ENCODE results near the gene XKRX. TPM values are rescaled to one million over a fixed set of nuclear protein-coding genes. Genes with fewer than 3 reads are reported as not detected.

The XKRX gene
- total RNA-seq, 1 experiment from 2014 or later, result 0.21 TPM

DNA sequence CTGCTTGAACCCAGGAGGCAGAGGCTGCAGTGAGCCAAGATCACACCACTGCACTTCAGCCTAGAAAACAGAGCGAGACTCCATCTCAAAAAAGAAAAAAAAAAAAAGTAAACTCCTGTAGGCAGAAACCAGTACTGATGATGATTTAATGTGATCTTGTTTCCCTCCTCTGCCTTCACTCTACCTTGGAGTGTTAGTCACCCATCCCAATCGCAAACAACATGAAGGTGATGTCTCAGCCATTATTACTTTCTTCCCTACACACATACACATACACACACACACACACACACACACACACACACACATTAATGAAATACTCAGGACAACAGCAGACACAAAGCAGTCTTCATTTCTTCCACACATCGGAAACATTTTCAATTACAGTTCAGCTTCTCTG lies 15.6 kb downstream of the XKRX start:
- H3K27ac ChIP-seq (ENCODE audit: low read length), result no peak overlapping the region
- no peaks in the 10 kb centered on the region for H3K9me3 ChIP-seq (ENCODE audit: control insufficient read depth, insufficient read depth, low read depth, low read length)
- CTCF ChIA-PET, result no interaction called here
- TF ChIP-seq TCF7L2 (IDR thresholded peaks at IDR 0.05; ENCODE audit: low read depth, low read length) (no peak), SIN3A (IDR thresholded peaks at IDR 0.05; ENCODE audit: borderline replicate concordance, insufficient read depth, low read depth, low read length) (no peak), POLR2AphosphoS5 (IDR thresholded peaks at IDR 0.05; ENCODE audit: low read depth, low read length) (no peak)
- TF ChIP-seq, protein P1, sequence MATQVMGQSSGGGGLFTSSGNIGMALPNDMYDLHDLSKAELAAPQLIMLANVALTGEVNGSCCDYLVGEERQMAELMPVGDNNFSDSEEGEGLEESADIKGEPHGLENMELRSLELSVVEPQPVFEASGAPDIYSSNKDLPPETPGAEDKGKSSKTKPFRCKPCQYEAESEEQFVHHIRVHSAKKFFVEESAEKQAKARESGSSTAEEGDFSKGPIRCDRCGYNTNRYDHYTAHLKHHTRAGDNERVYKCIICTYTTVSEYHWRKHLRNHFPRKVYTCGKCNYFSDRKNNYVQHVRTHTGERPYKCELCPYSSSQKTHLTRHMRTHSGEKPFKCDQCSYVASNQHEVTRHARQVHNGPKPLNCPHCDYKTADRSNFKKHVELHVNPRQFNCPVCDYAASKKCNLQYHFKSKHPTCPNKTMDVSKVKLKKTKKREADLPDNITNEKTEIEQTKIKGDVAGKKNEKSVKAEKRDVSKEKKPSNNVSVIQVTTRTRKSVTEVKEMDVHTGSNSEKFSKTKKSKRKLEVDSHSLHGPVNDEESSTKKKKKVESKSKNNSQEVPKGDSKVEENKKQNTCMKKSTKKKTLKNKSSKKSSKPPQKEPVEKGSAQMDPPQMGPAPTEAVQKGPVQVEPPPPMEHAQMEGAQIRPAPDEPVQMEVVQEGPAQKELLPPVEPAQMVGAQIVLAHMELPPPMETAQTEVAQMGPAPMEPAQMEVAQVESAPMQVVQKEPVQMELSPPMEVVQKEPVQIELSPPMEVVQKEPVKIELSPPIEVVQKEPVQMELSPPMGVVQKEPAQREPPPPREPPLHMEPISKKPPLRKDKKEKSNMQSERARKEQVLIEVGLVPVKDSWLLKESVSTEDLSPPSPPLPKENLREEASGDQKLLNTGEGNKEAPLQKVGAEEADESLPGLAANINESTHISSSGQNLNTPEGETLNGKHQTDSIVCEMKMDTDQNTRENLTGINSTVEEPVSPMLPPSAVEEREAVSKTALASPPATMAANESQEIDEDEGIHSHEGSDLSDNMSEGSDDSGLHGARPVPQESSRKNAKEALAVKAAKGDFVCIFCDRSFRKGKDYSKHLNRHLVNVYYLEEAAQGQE (IDR thresholded peaks at IDR 0.05; ENCODE audit: insufficient read depth in 1 of 2, low read depth in 2 of 2, low read length in 1 of 2), result no peak
- TF ChIP-seq, protein P2, sequence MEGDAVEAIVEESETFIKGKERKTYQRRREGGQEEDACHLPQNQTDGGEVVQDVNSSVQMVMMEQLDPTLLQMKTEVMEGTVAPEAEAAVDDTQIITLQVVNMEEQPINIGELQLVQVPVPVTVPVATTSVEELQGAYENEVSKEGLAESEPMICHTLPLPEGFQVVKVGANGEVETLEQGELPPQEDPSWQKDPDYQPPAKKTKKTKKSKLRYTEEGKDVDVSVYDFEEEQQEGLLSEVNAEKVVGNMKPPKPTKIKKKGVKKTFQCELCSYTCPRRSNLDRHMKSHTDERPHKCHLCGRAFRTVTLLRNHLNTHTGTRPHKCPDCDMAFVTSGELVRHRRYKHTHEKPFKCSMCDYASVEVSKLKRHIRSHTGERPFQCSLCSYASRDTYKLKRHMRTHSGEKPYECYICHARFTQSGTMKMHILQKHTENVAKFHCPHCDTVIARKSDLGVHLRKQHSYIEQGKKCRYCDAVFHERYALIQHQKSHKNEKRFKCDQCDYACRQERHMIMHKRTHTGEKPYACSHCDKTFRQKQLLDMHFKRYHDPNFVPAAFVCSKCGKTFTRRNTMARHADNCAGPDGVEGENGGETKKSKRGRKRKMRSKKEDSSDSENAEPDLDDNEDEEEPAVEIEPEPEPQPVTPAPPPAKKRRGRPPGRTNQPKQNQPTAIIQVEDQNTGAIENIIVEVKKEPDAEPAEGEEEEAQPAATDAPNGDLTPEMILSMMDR (IDR thresholded peaks at IDR 0.05), result no peak
- no TSS peak for BruUV-seq (replicated peaks)
- POLR2A ChIA-PET, result no interaction called here
- H3K4me1 ChIP-seq (ENCODE audit: control insufficient read depth, insufficient read depth, low read length), result no peaks in the 10 kb centered on the region
- no peaks in the 10 kb centered on the region for H3K36me3 ChIP-seq (ENCODE audit: control insufficient read depth, insufficient read depth, low read length)
- no peak for ATAC-seq
- intact Hi-C loops (cut with micrococcal nuclease; ENCODE audit: unreplicated experiment) (no loop called here), in situ Hi-C loops (cut with HindIII; ENCODE audit: low pct_unique_long_range_greater_than_20kb, low sequenced_read_pairs) (no loop called here)
- 0 out of 2 replicates have a peak, but pooled peaks cover under 1% of the 10 kb centered on the region for H3K27me3 ChIP-seq (ENCODE audit: control insufficient read depth, insufficient read depth, low read length)
- H3K4me3 ChIP-seq (ENCODE audit: low read depth in 2 of 2, low read length in 2 of 2), result no peak overlapping the region
- no peak for DNase-seq (ENCODE audit: low read depth, low spot score)

DNA sequence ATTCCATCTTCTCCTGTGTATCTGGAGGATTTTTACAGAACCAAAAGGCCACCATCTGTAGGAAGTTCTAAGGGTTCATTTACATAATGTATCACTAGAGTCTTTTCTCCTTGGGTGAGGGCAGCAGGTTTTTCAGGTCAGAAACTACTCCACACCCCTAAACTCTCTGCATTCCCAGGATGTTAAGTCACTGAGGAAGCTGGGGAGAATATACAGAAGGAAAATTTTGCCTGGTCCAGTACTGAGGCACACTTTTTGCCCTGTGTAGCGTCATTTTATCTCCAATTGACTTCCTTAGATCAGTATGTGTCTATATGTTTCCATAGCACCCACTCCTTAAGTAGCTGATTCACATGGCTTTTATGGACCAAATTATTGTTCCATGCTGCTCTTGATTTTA lies 17.0 kb downstream of the XKRX start:
- Histone ChIP-seq H3K27ac (ENCODE audit: low read length) (no peak overlapping the region), H3K36me3 (ENCODE audit: control insufficient read depth, insufficient read depth, low read length) (no peaks in the 10 kb centered on the region), H3K4me1 (ENCODE audit: control insufficient read depth, insufficient read depth, low read length) (no peaks in the 10 kb centered on the region), H3K27me3 (ENCODE audit: control insufficient read depth, insufficient read depth, low read length) (no peaks in the 10 kb centered on the region), H3K9me3 (ENCODE audit: control insufficient read depth, insufficient read depth, low read depth, low read length) (no peaks in the 10 kb centered on the region), H3K4me3 (ENCODE audit: low read depth in 2 of 2, low read length in 2 of 2) (no peak overlapping the region)
- no peak for ATAC-seq
- DNase-seq (ENCODE audit: low read depth, low spot score), result no peak
- TF ChIP-seq, protein P2 (IDR thresholded peaks at IDR 0.05), result no peak
- TF ChIP-seq TCF7L2 (IDR thresholded peaks at IDR 0.05; ENCODE audit: low read depth, low read length) (no peak), POLR2AphosphoS5 (IDR thresholded peaks at IDR 0.05; ENCODE audit: low read depth, low read length) (no peak), SIN3A (IDR thresholded peaks at IDR 0.05; ENCODE audit: borderline replicate concordance, insufficient read depth, low read depth, low read length) (no peak)
- TF ChIP-seq, protein P1 (IDR thresholded peaks at IDR 0.05; ENCODE audit: insufficient read depth in 1 of 2, low read depth in 2 of 2, low read length in 1 of 2), result no peak
- intact Hi-C loops (cut with micrococcal nuclease; ENCODE audit: unreplicated experiment), result no loop called here
- ChIA-PET POLR2A (no interaction called here), CTCF (no interaction called here)
- in situ Hi-C loops (cut with HindIII; ENCODE audit: low pct_unique_long_range_greater_than_20kb, low sequenced_read_pairs), result no loop called here
- BruUV-seq (replicated peaks), result no TSS peak

Data from Panc1 (cell line).